ENCODE results near the gene HSPA12A.

The HSPA12A gene

GRCh38 chr10:116655568-116655967 lies 86.8 kb downstream of the HSPA12A start:
- Histone ChIP-seq H3K27me3 (replicated peaks; ENCODE audit: insufficient read depth, low read length) (no peaks in the 10 kb centered on the region), H3K9me3 (replicated peaks; ENCODE audit: insufficient read depth, low read length) (no peaks in the 10 kb centered on the region), H3K4me2 (ENCODE audit: low read depth, low read length) (no peak overlapping the region), H3K36me3 (replicated peaks; ENCODE audit: insufficient read depth, low read length) (no peaks in the 10 kb centered on the region), H3K27ac (ENCODE audit: low read length) (no peak overlapping the region), H3K9ac (ENCODE audit: low read length) (no peak overlapping the region), H4K20me1 (ENCODE audit: insufficient read depth, low read length) (no peaks in the 10 kb centered on the region), H3K9me2 (replicated peaks; ENCODE audit: insufficient read depth, low read length) (no peaks in the 10 kb centered on the region), H3K79me2 (ENCODE audit: low read length) (no peaks in the 10 kb centered on the region), H3F3A (ENCODE audit: insufficient read depth, low read length) (no peaks in the 10 kb centered on the region), H3K4me1 (ENCODE audit: low read length) (no peaks in the 10 kb centered on the region), H2AFZ (ENCODE audit: low read length) (no peak overlapping the region), H3K4me3 (ENCODE audit: low read length) (no peak overlapping the region)
- TF ChIP-seq EZH2phosphoT487 (IDR thresholded peaks at IDR 0.05; ENCODE audit: low read length) (no peak), EZH2 (optimal IDR thresholded peaks at IDR 0.05; ENCODE audit: low read depth, low read length) (no peak), CTCF (IDR thresholded peaks at IDR 0.05; ENCODE audit: low read length) (no peak)
- DNase-seq: no peak

- H3K9me3 ChIP-seq (replicated peaks; ENCODE audit: insufficient read depth, low read length): no peaks in the 10 kb centered on the region
- H3K27me3 ChIP-seq (replicated peaks; ENCODE audit: insufficient read depth, low read length): no peaks in the 10 kb centered on the region
- no peaks in the 10 kb centered on the region for H3K9me2 ChIP-seq (replicated peaks; ENCODE audit: insufficient read depth, low read length)
- no peak overlapping the region for H2AFZ ChIP-seq (ENCODE audit: low read length)
- H3K4me3 ChIP-seq (ENCODE audit: low read length): no peak overlapping the region
- H3K4me1 ChIP-seq (ENCODE audit: low read length): no peaks in the 10 kb centered on the region
- H4K20me1 ChIP-seq (ENCODE audit: insufficient read depth, low read length): no peaks in the 10 kb centered on the region
- DNase-seq: no peak
- H3K36me3 ChIP-seq (replicated peaks; ENCODE audit: insufficient read depth, low read length): no peaks in the 10 kb centered on the region
- no peak overlapping the region for H3K27ac ChIP-seq (ENCODE audit: low read length)
- no peak overlapping the region for H3K9ac ChIP-seq (ENCODE audit: low read length)
- no peaks in the 10 kb centered on the region for H3F3A ChIP-seq (ENCODE audit: insufficient read depth, low read length)
- no peak for TF ChIP-seq EZH2 (optimal IDR thresholded peaks at IDR 0.05; ENCODE audit: low read depth, low read length)
- no peak for TF ChIP-seq EZH2phosphoT487 (IDR thresholded peaks at IDR 0.05; ENCODE audit: low read length)
- TF ChIP-seq CTCF (IDR thresholded peaks at IDR 0.05; ENCODE audit: low read length): peak; percentile 27; the same call in 1 of the 2 replicates
- no peaks in the 10 kb centered on the region for H3K79me2 ChIP-seq (ENCODE audit: low read length)
- H3K4me2 ChIP-seq (ENCODE audit: low read depth, low read length): no peak overlapping the region
These were observed 87.5 kb downstream of the HSPA12A start for GRCh38 chr10:116654816-116655215.

GRCh38 chr10:116653885-116654284 lies 88.5 kb downstream of the HSPA12A start:
- Histone ChIP-seq H3K4me3 (ENCODE audit: low read length) (no peak overlapping the region), H2AFZ (ENCODE audit: low read length) (no peak overlapping the region), H3K9me2 (replicated peaks; ENCODE audit: insufficient read depth, low read length) (no peaks in the 10 kb centered on the region), H3K27me3 (replicated peaks; ENCODE audit: insufficient read depth, low read length) (no peaks in the 10 kb centered on the region), H3F3A (ENCODE audit: insufficient read depth, low read length) (no peaks in the 10 kb centered on the region), H3K9ac (ENCODE audit: low read length) (no peak overlapping the region), H3K27ac (ENCODE audit: low read length) (no peak overlapping the region), H4K20me1 (ENCODE audit: insufficient read depth, low read length) (no peaks in the 10 kb centered on the region), H3K4me1 (ENCODE audit: low read length) (no peaks in the 10 kb centered on the region), H3K4me2 (ENCODE audit: low read depth, low read length) (no peak overlapping the region), H3K36me3 (replicated peaks; ENCODE audit: insufficient read depth, low read length) (no peaks in the 10 kb centered on the region), H3K79me2 (ENCODE audit: low read length) (no peaks in the 10 kb centered on the region), H3K9me3 (replicated peaks; ENCODE audit: insufficient read depth, low read length) (no peaks in the 10 kb centered on the region)
- TF ChIP-seq EZH2 (optimal IDR thresholded peaks at IDR 0.05; ENCODE audit: low read depth, low read length): no peak
- DNase-seq: no peak

GRCh38 chr10:116648903-116649302 lies 93.5 kb downstream of the HSPA12A start:
- DNase-seq: no peak
- no peaks in the 10 kb centered on the region for H3K27me3 ChIP-seq (replicated peaks; ENCODE audit: insufficient read depth, low read length)
- H3K9ac ChIP-seq (ENCODE audit: low read length): no peak overlapping the region
- no peaks in the 10 kb centered on the region for H3K36me3 ChIP-seq (replicated peaks; ENCODE audit: insufficient read depth, low read length)
- H3K27ac ChIP-seq (ENCODE audit: low read length): no peak overlapping the region
- H2AFZ ChIP-seq (ENCODE audit: low read length): no peak overlapping the region
- no peaks in the 10 kb centered on the region for H3K9me2 ChIP-seq (replicated peaks; ENCODE audit: insufficient read depth, low read length)
- no peak overlapping the region for H3K4me3 ChIP-seq (ENCODE audit: low read length)
- no peaks in the 10 kb centered on the region for H3K4me1 ChIP-seq (ENCODE audit: low read length)
- no peaks in the 10 kb centered on the region for H3K79me2 ChIP-seq (ENCODE audit: low read length)
- no peaks in the 10 kb centered on the region for H3K9me3 ChIP-seq (replicated peaks; ENCODE audit: insufficient read depth, low read length)
- no peaks in the 10 kb centered on the region for H3F3A ChIP-seq (ENCODE audit: insufficient read depth, low read length)
- TF ChIP-seq EZH2 (optimal IDR thresholded peaks at IDR 0.05; ENCODE audit: low read depth, low read length) (no peak), EZH2phosphoT487 (IDR thresholded peaks at IDR 0.05; ENCODE audit: low read length) (no peak)
- no peak overlapping the region for H3K4me2 ChIP-seq (ENCODE audit: low read depth, low read length)
- H4K20me1 ChIP-seq (ENCODE audit: insufficient read depth, low read length): no peaks in the 10 kb centered on the region

Measured in MM.1S (cell line).